NCI-H2029 treated with DMSO at 0.1 percent for 48 hours (cell line): ENCODE results near the gene MTUS2.

ENCODE experiments used
- DNase-seq: peaks from one replicate; lab custom pipeline; 2025; lab: John Stamatoyannopoulos, UW

The MTUS2 gene

GRCh38 chr13:28820099-28821051, at the start of gene MTUS2:
MTUS2 (plus strand) TSS chr13:28820339.
- DNase-seq = no peak

DNA sequence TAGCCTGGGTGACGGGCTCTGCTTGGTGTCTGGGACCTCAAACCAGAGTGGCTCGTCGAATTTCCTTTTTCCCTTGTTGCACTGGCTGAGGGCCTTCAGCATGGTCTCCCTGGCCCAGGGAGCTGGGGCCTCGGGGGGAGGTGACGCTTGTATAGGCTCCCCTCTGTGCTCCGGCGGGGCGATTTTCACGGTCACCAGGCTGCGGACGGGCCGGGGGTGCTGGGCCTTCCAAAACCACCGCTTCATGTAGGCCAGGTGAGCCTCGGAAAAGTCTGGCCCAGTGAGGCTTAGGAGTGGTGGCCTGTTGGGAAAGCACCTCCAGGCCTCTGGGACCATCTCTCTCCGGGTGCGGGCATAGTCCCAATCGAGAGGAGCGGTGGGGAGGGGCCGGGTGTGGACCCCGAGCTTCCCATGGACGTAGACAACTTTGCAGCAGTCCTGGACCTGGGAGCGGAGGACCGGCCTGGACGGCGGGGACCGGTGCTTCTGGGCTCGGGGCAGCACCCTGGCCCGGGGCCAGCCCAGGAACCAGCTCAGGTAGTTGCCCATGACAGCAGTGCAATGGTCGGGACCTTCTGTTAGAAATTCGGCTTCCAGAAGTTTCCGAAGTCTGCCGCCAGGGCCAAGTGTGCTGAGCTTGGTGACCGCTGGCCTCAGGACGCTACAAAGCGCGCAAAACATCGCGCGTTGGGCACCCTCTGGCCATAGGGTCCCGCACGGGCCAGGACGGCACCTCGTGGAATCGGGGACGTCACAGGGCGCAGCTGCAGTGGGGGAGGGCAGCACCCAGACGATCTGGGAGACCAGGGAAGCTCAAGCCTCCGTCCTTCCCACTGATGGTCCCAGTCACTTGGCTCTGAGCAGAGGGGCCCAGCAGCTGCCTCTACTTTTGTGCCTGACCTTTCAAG, 41.6 kb upstream of the MTUS2 start:
- DNase-seq = no peak

GRCh38 chr13:28792992-28793391, 27.1 kb upstream of the MTUS2 start:
- DNase-seq = no peak

- no peak for DNase-seq
These were observed 25.7 kb upstream of the MTUS2 start for GRCh38 chr13:28794396-28794795.

DNA sequence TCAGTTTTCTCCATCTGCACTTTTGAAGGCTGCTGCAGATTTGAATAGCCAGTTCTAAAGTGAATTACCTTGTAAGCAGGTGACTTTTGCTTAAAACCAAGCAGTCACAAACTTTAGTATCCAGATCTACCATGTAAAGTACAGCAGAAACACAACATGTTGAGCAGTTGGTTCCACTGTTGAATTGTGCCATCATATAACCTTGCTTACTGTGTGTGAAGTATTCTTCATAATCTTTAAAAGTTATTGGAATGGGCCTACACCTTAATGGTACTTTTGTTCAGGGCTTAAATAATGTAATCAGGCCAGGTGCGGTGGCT, 23.2 kb upstream of the MTUS2 start:
- no peak for DNase-seq

GRCh38 chr13:28805193-28805819, 14.8 kb upstream of the MTUS2 start:
- no peak for DNase-seq

GRCh38 chr13:28817204-28817603, 2.9 kb upstream of the MTUS2 start:
- DNase-seq = no peak

DNA sequence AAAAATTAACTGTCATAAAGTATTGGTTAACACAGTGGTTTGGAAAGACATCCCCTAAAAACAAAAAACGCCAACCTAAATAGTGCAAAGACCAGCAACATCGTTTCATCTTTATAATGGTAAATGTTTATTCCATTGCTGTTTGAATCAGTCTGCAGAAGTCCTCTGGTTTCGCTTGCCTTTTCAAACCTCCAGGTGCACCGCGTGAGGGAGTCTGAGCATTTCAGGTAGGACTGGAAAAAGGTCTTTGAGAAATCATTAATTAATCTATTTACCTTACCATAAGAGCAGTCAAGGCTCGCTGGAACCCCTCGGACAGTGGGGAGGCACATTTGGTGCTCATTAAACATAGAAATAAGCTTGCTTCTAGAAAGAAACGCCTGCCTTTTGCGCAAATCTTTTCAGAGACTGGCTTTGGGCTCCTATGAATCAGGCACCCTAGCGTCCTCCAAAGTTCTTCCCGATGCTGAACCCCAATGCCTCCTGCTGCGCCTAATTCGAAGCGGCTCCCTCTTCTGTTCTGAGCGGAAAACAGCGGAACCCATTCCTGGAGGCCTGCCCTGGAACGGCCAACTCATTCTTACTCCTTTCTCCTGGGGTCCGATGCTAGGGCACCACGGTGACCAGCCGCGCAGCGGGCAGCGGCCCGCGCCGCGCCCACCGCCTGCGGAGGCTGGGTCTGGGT, 951 bp upstream of the MTUS2 start:
- DNase-seq = no peak

GRCh38 chr13:28819735-28820098, 422 bp upstream of the MTUS2 start:
- no peak for DNase-seq

DNA sequence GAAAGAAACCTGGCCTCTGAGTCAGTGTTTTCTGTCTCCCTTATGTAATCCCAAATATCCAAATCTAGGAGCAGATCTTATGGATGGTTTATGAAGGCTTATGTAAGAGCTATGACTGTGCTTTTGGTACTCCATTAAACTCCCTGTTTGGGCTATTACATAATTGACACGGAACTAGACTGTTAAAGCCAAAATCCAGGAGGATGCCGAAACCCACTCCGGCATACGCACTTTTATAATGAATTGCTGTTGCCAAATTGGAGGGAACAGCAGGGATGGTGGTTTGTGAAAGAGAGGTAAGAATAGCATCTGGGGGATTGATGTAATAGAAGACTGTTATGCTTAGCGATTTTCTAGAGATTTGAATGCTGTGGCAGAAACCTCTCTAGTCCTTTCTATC, 2.0 kb downstream of the MTUS2 start:
- no peak for DNase-seq

- DNase-seq = no peak
These were observed 2.7 kb downstream of the MTUS2 start for GRCh38 chr13:28822801-28823200.

DNA sequence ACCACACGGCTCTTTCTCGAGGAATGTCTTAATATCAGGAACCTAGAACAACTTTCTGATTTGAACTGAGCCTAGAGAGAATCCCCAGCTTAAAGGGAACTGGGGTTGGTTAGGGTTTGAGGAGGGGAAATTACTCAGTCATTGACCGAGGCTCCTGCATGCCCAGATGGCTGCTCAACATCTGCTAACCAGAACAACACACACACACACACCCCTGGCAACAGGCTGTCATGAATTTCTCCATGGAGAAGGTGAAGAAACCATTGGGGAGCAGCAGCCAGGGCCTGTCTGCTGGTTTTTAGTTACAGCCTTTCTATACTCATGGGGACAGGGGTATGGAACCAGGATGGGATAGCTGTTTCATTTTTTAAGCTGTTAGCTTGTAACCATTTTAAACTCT, 5.2 kb downstream of the MTUS2 start:
- DNase-seq = no peak

DNA sequence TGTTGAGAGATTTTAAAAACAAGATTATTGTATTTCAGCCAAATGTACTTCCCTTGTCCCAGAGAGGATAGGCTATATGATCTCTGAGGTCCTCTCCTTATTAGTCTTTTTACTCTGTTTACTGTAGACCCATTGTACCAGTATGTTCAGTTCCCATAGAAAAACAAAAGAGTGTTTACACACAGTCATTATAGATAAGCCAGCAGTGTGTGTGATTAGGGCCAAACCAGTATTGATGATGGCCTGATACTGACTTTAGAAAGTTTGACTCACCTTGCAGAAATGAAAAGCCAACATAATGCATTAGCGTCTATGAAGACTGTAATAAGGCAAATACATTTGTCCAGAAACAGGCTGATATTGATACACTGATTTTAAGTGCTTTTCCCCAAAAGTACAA, 6.2 kb downstream of the MTUS2 start:
- DNase-seq = no peak

DNA sequence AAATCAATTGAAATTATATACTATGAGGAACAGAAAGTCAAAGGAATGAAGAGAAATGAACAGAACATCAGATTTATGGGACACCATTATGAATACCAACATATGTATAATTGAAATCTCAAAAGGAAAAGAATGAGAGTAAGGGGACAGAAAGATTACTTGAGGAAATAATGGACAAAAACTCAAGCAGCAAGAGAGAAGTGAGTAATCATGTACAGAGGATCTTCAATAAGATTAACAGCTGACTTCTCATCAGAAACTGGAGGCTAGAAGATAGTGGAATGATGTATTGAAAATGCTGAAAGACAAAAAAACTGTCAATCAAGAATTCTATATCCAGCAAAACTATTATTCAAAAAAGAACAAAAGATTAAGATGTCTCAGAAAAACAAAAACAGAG, 10.4 kb downstream of the MTUS2 start:
- no peak for DNase-seq

- DNase-seq = no peak
These were observed 11.0 kb downstream of the MTUS2 start for GRCh38 chr13:28831117-28831516.

DNA sequence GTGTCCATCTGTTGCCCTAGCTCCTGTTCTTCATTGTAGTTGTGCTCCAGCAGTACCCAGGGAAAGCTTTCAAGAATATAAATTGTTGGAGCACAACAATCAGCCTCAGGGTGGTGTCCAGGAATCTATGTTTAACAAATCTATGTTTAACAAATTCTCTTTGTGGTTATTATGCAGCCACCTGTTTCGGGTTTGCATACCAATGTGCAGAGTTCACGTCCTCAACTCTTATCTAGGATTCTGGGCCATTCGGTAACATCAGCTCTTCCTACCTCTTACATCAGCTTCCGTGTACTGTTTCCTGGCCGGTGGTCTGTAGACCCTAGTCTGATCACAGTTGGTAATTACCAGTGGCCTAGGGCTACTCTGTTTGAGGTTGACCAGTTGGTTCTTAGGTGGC, 17.0 kb downstream of the MTUS2 start:
- DNase-seq = no peak

GRCh38 chr13:28843639-28844038, 23.5 kb downstream of the MTUS2 start:
- no peak for DNase-seq

DNA sequence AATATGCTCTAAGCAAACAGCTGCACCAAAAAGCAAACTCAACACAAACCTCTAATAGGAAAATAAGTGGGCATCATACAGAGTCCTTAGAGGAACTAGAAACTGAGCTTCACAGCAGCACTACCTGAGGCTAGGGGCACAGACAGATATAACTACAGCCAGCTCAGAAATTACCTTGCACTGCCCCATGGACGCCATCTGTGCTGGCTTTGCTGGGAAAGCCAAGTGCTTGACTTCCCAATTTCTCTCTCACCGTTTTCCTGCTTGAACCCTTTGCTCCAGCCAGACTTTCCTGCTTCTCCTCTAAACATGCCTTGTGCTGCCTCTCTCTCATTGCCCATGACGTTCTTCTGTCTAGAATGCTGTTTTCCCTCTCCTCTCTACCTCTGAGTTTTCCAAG, 29.3 kb downstream of the MTUS2 start:
- no peak for DNase-seq

DNA sequence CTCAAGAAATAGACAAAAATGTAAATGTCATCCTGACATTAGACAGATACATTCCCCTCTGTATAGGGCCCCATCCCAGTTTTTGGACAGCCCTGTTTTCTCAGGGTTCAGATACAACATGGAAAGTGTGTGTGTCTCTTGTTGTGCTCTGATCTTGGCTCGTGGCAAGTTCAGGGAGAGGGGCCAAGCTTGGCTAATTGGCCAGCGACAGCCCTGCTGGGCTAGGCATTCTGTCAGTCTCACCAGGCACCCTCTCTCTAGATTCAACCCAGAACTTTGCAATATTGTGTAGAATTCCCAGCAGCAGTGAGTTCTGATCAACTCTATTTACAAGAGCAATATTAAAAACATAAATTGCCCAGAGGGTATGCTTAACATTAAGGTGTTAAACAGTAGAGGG, 30.1 kb downstream of the MTUS2 start:
- DNase-seq = no peak

DNA sequence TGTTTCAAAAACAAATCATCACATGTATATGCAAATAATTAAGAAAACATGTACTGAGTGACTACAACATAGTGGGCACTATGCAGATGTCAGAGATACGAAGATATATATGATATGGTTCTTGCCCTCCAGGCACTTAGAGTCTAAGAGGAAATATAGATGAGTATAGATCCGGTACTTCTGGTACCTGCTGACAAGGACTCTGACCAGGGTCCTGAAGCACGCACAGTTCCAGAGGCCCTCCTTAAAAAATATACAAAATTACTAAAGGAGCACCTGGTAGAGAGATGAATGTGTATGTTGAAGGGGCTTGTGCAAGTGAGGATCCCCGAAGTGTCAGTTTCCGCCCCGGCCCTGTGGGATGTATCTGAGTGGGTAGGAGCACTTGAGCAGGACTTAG, 31.3 kb downstream of the MTUS2 start:
- no peak for DNase-seq

- no peak for DNase-seq
These were observed 34.5 kb downstream of the MTUS2 start for GRCh38 chr13:28854657-28855056.

GRCh38 chr13:28856287-28856686, 36.1 kb downstream of the MTUS2 start:
- no peak for DNase-seq
